ENCODE measurements around the gene PRR20G.

Gene PRR20G

DNA sequence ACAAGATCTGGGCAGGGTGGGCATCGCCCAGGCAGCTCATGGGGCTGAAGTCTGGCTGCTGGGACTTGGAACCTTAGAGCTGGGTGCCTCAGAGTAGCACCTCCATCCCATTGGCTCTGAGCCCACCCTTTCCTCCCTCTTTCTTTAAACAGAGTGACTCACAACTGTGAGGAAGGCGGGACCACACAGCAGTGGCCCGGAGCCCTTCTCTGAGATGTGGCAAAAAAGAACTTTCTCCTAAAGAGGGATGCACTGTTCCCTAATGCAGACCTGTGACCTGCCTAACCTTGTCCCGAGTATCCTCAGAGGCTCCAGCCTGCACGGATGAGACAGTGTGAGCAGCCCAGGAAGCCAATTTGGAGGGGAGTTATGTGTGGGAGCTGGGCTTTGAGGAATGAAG lies 23.6 kb downstream of the PRR20G start:
- ATAC-seq = peak; percentile 85
- TF ChIP-seq ZFP3 (CRISPR knock-in tag; IDR thresholded peaks at IDR 0.05) (no peak), ZFP30 (CRISPR knock-in tag; IDR thresholded peaks at IDR 0.05) (no peak), ZNF8 (CRISPR knock-in tag; IDR thresholded peaks at IDR 0.05) (no peak), ESRRG (CRISPR knock-in tag; IDR thresholded peaks at IDR 0.05) (no peak), PPARA (CRISPR knock-in tag; IDR thresholded peaks at IDR 0.05; ENCODE audit: borderline replicate concordance) (no peak), BACH2 (CRISPR knock-in tag; IDR thresholded peaks at IDR 0.05; ENCODE audit: borderline replicate concordance) (no peak), ARNTL (CRISPR knock-in tag; IDR thresholded peaks at IDR 0.05; ENCODE audit: borderline replicate concordance, low read depth) (no peak), ZC3H10 (CRISPR knock-in tag; IDR thresholded peaks at IDR 0.05) (no peak)
- TF ChIP-seq, protein P1, sequence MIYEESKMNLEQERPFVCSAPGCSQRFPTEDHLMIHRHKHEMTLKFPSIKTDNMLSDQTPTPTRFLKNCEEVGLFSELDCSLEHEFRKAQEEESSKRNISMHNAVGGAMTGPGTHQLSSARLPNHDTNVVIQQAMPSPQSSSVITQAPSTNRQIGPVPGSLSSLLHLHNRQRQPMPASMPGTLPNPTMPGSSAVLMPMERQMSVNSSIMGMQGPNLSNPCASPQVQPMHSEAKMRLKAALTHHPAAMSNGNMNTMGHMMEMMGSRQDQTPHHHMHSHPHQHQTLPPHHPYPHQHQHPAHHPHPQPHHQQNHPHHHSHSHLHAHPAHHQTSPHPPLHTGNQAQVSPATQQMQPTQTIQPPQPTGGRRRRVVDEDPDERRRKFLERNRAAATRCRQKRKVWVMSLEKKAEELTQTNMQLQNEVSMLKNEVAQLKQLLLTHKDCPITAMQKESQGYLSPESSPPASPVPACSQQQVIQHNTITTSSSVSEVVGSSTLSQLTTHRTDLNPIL (CRISPR knock-in tag; IDR thresholded peaks at IDR 0.05; ENCODE audit: low read depth) = no peak
- TF ChIP-seq, protein P2, sequence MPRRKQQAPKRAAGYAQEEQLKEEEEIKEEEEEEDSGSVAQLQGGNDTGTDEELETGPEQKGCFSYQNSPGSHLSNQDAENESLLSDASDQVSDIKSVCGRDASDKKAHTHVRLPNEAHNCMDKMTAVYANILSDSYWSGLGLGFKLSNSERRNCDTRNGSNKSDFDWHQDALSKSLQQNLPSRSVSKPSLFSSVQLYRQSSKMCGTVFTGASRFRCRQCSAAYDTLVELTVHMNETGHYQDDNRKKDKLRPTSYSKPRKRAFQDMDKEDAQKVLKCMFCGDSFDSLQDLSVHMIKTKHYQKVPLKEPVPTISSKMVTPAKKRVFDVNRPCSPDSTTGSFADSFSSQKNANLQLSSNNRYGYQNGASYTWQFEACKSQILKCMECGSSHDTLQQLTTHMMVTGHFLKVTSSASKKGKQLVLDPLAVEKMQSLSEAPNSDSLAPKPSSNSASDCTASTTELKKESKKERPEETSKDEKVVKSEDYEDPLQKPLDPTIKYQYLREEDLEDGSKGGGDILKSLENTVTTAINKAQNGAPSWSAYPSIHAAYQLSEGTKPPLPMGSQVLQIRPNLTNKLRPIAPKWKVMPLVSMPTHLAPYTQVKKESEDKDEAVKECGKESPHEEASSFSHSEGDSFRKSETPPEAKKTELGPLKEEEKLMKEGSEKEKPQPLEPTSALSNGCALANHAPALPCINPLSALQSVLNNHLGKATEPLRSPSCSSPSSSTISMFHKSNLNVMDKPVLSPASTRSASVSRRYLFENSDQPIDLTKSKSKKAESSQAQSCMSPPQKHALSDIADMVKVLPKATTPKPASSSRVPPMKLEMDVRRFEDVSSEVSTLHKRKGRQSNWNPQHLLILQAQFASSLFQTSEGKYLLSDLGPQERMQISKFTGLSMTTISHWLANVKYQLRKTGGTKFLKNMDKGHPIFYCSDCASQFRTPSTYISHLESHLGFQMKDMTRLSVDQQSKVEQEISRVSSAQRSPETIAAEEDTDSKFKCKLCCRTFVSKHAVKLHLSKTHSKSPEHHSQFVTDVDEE (CRISPR knock-in tag; IDR thresholded peaks at IDR 0.05) = no peak

DNA sequence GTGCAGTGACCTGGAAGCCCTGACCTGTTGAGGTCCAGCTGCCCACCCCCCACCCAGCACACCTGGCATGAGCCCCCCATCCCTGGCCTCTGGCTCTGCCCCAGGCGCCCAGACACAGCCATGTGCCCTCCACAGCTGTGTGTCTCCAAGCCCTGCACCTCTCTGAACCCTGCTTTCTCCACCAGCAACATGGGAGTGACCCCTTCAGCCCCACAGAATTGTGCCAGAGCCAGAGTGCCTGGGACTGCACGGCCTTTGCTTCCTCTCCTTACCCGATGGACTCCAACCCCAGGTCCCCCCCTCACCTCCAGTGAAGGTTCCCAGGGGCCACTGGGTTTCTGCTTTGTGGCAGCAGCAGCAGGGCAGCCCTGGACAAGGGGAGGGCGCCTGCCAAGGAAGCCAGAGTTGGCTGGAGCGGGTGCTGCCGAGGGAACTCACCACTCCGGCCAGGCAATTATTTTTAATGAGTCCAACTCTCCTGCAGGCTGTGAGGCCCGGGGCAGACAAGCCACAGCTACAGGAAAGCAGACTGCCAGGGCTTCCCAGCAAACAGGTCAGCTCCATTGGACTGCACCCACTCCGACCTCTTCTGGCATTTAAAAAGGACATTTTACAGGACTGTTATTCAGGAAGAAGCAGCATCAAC lies 24.1 kb downstream of the PRR20G start:
- ATAC-seq = peak; percentile 40; the same call in 2 of the 3 replicates
- TF ChIP-seq TOX (CRISPR knock-in tag; IDR thresholded peaks at IDR 0.05; ENCODE audit: borderline replicate concordance) = no peak
- no peak for TF ChIP-seq OSR1 (CRISPR knock-in tag; IDR thresholded peaks at IDR 0.05)
- TF ChIP-seq ZC3H10 (CRISPR knock-in tag; IDR thresholded peaks at IDR 0.05) = no peak
- no peak for TF ChIP-seq ZFP30 (CRISPR knock-in tag; IDR thresholded peaks at IDR 0.05)
- TF ChIP-seq ARNTL (CRISPR knock-in tag; IDR thresholded peaks at IDR 0.05; ENCODE audit: borderline replicate concordance, low read depth) = no peak

DNA sequence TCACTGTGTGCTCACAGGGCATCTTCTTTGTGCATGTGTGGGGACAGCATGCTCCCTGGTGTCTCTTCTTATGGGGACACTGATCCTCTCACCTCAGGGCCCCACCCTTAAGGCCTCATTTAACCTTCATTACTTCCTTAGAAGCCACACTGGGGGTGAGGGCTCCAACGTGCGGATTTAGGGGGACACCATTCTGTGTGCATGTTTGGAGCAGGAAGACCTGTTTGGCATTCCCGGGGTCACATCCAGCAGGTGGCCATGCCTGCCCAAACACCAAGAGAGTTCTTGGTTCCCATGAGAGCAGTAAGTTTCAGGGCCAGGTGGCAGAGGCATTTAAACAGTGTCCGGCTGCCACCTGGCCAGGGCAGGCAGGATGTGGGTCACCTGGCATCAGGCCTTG lies 24.8 kb downstream of the PRR20G start:
- ATAC-seq = no peak
- TF ChIP-seq ZC3H10 (CRISPR knock-in tag; IDR thresholded peaks at IDR 0.05) = no peak
- TF ChIP-seq, protein P3, sequence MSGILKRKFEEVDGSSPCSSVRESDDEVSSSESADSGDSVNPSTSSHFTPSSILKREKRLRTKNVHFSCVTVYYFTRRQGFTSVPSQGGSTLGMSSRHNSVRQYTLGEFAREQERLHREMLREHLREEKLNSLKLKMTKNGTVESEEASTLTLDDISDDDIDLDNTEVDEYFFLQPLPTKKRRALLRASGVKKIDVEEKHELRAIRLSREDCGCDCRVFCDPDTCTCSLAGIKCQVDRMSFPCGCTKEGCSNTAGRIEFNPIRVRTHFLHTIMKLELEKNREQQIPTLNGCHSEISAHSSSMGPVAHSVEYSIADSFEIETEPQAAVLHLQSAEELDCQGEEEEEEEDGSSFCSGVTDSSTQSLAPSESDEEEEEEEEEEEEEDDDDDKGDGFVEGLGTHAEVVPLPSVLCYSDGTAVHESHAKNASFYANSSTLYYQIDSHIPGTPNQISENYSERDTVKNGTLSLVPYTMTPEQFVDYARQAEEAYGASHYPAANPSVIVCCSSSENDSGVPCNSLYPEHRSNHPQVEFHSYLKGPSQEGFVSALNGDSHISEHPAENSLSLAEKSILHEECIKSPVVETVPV (CRISPR knock-in tag; IDR thresholded peaks at IDR 0.05) = no peak
- TF ChIP-seq, protein P4, sequence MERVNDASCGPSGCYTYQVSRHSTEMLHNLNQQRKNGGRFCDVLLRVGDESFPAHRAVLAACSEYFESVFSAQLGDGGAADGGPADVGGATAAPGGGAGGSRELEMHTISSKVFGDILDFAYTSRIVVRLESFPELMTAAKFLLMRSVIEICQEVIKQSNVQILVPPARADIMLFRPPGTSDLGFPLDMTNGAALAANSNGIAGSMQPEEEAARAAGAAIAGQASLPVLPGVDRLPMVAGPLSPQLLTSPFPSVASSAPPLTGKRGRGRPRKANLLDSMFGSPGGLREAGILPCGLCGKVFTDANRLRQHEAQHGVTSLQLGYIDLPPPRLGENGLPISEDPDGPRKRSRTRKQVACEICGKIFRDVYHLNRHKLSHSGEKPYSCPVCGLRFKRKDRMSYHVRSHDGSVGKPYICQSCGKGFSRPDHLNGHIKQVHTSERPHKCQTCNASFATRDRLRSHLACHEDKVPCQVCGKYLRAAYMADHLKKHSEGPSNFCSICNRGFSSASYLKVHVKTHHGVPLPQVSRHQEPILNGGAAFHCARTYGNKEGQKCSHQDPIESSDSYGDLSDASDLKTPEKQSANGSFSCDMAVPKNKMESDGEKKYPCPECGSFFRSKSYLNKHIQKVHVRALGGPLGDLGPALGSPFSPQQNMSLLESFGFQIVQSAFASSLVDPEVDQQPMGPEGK (CRISPR knock-in tag; IDR thresholded peaks at IDR 0.05; ENCODE audit: borderline replicate concordance) = no peak
- TF ChIP-seq, protein P2 (CRISPR knock-in tag; IDR thresholded peaks at IDR 0.05) = no peak
- TF ChIP-seq GLIS3 (CRISPR knock-in tag; IDR thresholded peaks at IDR 0.05) = no peak
- TF ChIP-seq TCF4 (CRISPR knock-in tag; IDR thresholded peaks at IDR 0.05; ENCODE audit: borderline replicate concordance) = no peak

DNA sequence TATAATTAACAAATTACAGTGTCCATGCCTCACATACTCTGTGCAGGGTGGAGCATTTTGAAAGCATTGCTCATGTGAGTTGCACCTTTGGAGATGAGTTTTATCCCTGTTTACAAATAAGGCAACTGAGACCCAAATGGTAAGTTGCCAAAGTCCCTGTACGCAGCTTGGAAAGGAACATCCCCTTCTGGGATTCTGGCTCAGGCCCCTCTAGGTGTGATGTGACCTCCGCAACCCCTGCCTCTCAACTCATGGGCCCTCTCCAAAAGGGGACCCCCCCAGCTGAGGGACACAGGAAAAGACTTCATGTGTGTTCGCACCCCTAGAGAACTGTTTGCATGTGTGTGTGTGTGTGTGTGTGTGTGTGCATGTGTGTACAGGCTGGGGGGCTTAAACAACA lies 25.3 kb downstream of the PRR20G start:
- no peak for ATAC-seq
- TF ChIP-seq ZNF565 (CRISPR knock-in tag; conservative IDR thresholded peaks at IDR 0.05; ENCODE audit: low read depth) = no peak
- TF ChIP-seq, protein P3 (CRISPR knock-in tag; IDR thresholded peaks at IDR 0.05) = no peak
- TF ChIP-seq, protein P4 (CRISPR knock-in tag; IDR thresholded peaks at IDR 0.05; ENCODE audit: borderline replicate concordance) = no peak
- TF ChIP-seq SNAI2 (CRISPR knock-in tag; IDR thresholded peaks at IDR 0.05) = no peak
- TF ChIP-seq ZNF70 (CRISPR knock-in tag; IDR thresholded peaks at IDR 0.05) = no peak
- TF ChIP-seq, protein P1 (CRISPR knock-in tag; IDR thresholded peaks at IDR 0.05; ENCODE audit: low read depth) = no peak
- no peak for TF ChIP-seq ZFP3 (CRISPR knock-in tag; IDR thresholded peaks at IDR 0.05)
- no peak for TF ChIP-seq ZFP30 (CRISPR knock-in tag; IDR thresholded peaks at IDR 0.05)
- TF ChIP-seq ZC3H10 (CRISPR knock-in tag; IDR thresholded peaks at IDR 0.05) = no peak

Measured in SK-N-SH treated with all-trans-retinoic acid at 6 μM for 48 hours (cell line).